IPS-20b (cell line): Measurements from ENCODE around the gene ULK4.

Experiments used
- H3K27ac ChIP-seq: one replicate; pipeline ENCODE4 v1.5.1; 2013; ENCODE audit warnings: low read length
- H3K27me3 ChIP-seq: 2 replicates; pipeline ENCODE4 v1.6.1; 2013; ENCODE audit warnings: mild to moderate bottlenecking, low read length, inconsistent platforms; ENCODE audit not compliant: insufficient read depth
- H3K36me3 ChIP-seq: 2 replicates; pipeline ENCODE4 v1.6.1; 2013; ENCODE audit warnings: low read depth, mild to moderate bottlenecking, inconsistent platforms, low read length, moderate library complexity; ENCODE audit not compliant: insufficient read depth
- H3K4me1 ChIP-seq: 2 replicates; pipeline ENCODE4 v1.6.1; 2013; ENCODE audit warnings: mild to moderate bottlenecking, control low read depth, inconsistent platforms, low read length, moderate library complexity; ENCODE audit not compliant: insufficient read depth
- H3K4me3 ChIP-seq: 2 replicates; pipeline ENCODE4 v1.5.1; 2013; ENCODE audit warnings: mild to moderate bottlenecking, low read length, inconsistent platforms
- H3K9ac ChIP-seq: 2 replicates; pipeline ENCODE4 v1.6.1; 2013; ENCODE audit warnings: low read depth, mild to moderate bottlenecking, inconsistent platforms, low read length, moderate library complexity
- H3K9me3 ChIP-seq: 2 replicates; pipeline ENCODE4 v1.6.1; 2013; ENCODE audit warnings: mild to moderate bottlenecking, low read depth, low read length, inconsistent platforms; ENCODE audit not compliant: insufficient read depth

The ULK4 gene

DNA sequence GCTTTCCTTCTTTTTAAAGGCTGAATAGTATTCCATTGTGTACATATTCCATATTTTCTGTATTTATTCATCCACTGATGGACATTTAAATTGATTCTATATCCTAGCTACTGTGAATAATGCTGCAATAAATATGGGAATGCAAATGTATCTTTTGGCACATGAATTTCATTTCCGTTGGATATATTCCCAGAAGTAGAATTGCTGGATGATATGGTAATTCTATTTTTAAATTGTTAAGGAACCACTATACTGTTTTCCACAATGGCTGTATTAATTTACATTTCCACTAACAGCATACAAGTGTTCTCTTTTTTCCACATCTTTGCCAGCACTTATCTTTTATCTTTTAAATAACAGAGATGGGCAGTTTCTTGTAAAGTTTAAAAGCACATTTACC is 459.9 kb downstream of the ULK4 start:
- Histone ChIP-seq H3K9me3 (no peaks in the 10 kb centered on the region; the same call in 1 of the 2 replicates), H3K27me3 (no peaks in the 10 kb centered on the region), H3K4me1 (no peaks in the 10 kb centered on the region), H3K9ac (no peak overlapping the region), H3K27ac (no peak overlapping the region), H3K36me3 (no peaks in the 10 kb centered on the region), H3K4me3 (no peak overlapping the region)

DNA sequence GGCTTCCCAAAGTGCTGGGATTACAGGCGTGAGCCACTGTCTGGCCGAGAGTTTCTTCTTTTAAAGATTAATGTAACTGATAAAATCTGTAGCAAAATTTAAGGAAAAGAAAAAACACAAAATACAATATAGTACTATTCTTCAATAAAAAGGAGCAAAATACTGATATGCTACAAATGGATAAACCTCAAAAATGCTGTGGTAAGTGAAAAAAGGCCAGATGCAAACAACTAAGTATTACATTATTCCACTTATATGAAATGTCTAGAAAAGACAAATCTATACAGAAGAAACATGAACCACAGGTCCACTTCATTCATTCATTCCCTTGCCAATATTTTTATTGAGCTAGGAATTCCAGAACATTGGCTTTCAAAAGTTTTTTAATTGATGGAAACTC is 463.1 kb downstream of the ULK4 start:
- Histone ChIP-seq H3K4me3 (no peak overlapping the region), H3K36me3 (no peaks in the 10 kb centered on the region), H3K27me3 (no peaks in the 10 kb centered on the region), H3K9ac (no peak overlapping the region), H3K9me3 (no peaks in the 10 kb centered on the region; the same call in 1 of the 2 replicates), H3K4me1 (no peaks in the 10 kb centered on the region), H3K27ac (no peak overlapping the region)

DNA sequence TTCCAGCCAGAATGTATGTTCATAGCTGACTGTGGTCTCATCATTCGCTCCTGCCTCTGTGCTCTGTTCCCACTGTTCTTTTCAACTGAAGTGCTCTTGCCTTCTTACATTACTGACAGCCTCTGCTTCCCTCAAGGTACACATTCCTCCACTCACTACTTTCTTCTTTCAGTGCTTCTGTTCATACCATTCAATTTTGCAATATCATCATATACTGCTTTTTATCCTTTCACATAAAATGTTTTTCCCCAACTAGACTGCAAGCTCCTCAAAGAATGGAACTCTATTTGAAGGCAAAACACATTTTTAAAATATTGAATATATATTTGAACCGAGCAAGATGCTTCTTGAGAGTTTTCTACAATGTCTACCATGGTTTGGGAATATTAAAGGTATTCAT is 471.5 kb downstream of the ULK4 start:
- no peaks in the 10 kb centered on the region for H3K9me3 ChIP-seq
- no peaks in the 10 kb centered on the region for H3K4me1 ChIP-seq
- no peaks in the 10 kb centered on the region for H3K27me3 ChIP-seq
- H3K27ac ChIP-seq = no peak overlapping the region
- no peaks in the 10 kb centered on the region for H3K36me3 ChIP-seq
- H3K9ac ChIP-seq = no peak overlapping the region
- no peak overlapping the region for H3K4me3 ChIP-seq

DNA sequence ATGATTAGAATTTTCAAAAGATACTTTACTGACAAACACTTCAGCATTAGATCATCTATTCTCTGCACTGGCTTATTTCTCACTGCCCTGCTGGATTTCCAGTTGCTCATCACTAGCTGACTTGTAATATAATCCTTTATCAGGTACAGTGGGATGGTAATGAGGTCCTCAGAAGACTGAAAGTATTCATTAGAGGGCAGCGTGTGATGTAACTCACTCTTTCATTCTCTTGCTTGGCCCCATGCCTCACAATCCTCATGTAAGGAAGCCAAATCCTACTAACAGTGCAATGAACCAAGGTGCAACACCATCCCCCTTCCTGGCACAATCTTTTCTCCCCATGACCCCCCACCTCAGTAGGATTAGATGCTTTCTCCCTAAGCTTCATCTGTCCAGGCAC is 472.7 kb downstream of the ULK4 start:
- no peaks in the 10 kb centered on the region for H3K27me3 ChIP-seq
- H3K4me1 ChIP-seq = no peaks in the 10 kb centered on the region
- no peak overlapping the region for H3K9ac ChIP-seq
- H3K36me3 ChIP-seq = no peaks in the 10 kb centered on the region
- no peak overlapping the region for H3K27ac ChIP-seq
- no peak overlapping the region for H3K4me3 ChIP-seq
- no peaks in the 10 kb centered on the region for H3K9me3 ChIP-seq

DNA sequence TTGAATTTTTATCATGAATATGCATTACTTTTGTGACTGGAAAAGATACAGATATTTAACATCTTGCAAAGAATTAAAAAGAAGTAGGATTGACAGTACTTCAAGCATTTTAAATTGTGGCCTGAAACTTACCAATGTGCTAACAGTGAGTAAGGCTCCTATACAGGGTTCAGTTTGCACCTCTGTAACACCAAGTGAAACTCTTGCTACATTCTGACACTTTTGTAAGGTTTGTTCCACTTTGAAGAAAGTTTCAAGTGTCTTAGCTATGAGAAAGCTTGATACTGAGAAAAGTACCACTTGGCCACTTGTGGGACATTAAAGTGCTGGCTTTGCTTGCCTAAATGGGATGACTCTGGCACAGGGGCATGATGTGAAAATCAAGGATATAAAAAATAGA is 473.4 kb downstream of the ULK4 start:
- H3K9ac ChIP-seq = no peak overlapping the region
- no peaks in the 10 kb centered on the region for H3K4me1 ChIP-seq
- H3K9me3 ChIP-seq = no peaks in the 10 kb centered on the region
- no peak overlapping the region for H3K27ac ChIP-seq
- no peaks in the 10 kb centered on the region for H3K27me3 ChIP-seq
- no peaks in the 10 kb centered on the region for H3K36me3 ChIP-seq
- H3K4me3 ChIP-seq = no peak overlapping the region

DNA sequence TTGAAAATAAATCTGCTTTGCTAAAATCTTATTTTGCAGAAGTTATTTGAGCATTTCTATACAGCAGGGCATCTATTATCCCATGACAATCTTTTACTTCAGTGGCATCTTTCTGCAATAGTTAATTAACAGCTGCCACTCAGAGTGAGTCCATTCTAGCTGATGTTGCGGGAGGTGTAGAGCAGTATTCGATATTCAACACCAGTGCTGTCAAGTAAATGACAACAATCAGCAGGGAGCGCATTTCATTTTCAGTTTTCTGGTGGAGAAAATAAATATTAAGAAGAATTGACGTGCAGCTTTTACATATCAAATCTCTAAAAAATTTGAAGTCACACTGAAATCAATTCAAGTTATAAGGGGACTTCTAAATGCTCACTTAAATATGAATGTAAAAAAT is 476.4 kb downstream of the ULK4 start:
- Histone ChIP-seq H3K27me3 (no peaks in the 10 kb centered on the region), H3K9me3 (no peaks in the 10 kb centered on the region), H3K4me3 (no peak overlapping the region), H3K4me1 (peaks cover 8% of the 10 kb centered on the region; the same call in 1 of the 2 replicates), H3K9ac (no peak overlapping the region), H3K27ac (no peak overlapping the region), H3K36me3 (no peaks in the 10 kb centered on the region)

DNA sequence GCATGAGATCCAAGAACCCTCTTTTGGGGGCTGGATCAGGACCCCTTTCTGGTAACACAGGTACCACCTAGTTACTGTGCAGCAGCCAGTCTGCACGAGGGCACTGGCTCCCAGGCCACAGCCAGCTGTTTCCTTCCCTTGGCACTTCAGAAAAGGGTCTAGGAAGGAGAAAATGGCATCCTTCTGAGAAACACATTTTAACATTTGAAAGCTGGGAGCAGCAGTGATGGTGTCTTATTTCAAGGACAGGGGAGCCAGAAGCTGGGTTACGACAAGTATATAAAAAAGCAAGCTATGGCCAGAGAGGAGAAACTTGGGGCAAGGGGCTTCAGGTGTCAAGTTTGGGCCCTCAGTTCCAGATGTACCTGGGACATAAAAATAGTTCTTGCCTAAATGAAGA is 479.8 kb downstream of the ULK4 start:
- Histone ChIP-seq H3K9me3 (no peaks in the 10 kb centered on the region), H3K9ac (no peak overlapping the region), H3K4me3 (peak overlapping the region; percentile 3; the same call in 1 of the 2 replicates), H3K27ac (no peak overlapping the region), H3K36me3 (no peaks in the 10 kb centered on the region), H3K4me1 (peaks cover 17% of the 10 kb centered on the region; the same call in 1 of the 2 replicates), H3K27me3 (no peaks in the 10 kb centered on the region)

DNA sequence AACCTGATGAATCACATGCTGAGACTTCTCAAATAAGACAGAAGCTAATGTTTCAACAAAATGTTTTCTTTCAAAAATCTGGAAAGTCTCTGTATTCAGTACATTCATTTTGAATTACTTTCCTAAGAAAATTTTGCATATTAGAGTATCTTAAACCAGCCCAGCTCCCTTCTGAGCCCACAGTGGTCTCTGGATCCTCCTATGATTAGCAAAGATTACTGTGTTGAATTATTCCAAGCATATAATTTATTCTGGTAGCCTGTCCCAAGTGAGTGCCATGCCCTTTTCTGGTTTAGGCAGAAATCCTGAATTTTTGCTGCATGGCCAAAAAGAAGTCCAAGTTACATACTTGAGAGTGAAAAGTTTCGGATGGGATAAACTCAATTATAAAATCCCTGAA is 483.6 kb downstream of the ULK4 start:
- Histone ChIP-seq H3K27me3 (no peaks in the 10 kb centered on the region), H3K36me3 (no peaks in the 10 kb centered on the region), H3K27ac (no peak overlapping the region), H3K4me3 (no peak overlapping the region), H3K9me3 (peaks cover 9% of the 10 kb centered on the region), H3K4me1 (peaks cover 17% of the 10 kb centered on the region; the same call in 1 of the 2 replicates), H3K9ac (no peak overlapping the region)

DNA sequence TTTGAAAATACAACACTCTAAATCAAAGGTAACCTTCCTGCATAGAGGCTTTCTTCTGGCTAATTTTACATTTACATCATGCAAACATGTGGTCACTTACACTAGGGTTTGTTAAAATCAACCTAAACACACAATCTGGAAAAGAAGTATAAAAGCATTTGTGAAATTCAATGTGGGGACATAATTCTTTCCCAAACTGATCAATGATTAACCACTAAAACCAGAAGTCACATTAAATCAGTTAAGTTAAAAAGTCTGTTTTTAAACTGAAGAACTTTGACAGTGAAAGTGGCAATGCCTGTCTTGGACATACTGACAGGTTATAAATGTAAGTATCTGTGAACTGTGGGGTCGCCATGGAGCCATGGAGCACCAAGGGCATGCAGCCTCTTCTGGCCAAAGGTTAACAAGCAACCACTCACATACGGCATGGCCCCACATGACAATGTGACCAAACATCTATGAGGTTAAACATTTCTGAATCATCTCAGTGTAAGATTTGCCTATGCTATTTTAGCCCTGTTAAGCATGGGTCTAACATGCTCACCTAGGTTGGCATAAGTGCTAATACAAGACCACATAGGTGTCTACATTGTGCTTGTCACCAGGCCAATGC is 484.4 kb downstream of the ULK4 start:
- Histone ChIP-seq H3K36me3 (no peaks in the 10 kb centered on the region), H3K9ac (no peak overlapping the region), H3K4me1 (peaks cover 15% of the 10 kb centered on the region; the same call in 1 of the 2 replicates), H3K4me3 (no peak overlapping the region), H3K9me3 (peaks cover 17% of the 10 kb centered on the region), H3K27ac (no peak overlapping the region), H3K27me3 (no peaks in the 10 kb centered on the region)

DNA sequence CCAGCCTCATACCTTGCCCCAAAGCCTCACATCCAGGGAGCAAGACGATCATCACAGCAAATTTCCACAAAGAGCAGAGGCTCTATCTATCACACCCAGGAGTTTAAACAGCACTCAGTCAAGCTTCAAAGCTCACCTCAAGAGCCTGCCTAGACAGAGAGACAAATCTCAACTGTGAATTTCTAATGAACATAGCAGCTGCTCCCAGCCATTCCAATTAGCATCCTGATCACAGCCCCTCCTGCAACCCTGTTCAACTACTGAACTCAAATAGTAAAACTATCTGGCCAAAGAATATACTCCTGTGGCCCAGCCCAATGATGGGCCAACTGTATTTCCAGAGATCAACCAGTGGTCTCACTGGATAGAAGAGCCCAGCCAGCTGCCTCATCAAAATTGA is 492.8 kb downstream of the ULK4 start:
- Histone ChIP-seq H3K4me1 (no peaks in the 10 kb centered on the region), H3K27me3 (no peaks in the 10 kb centered on the region), H3K9ac (no peak overlapping the region), H3K36me3 (no peaks in the 10 kb centered on the region), H3K4me3 (no peak overlapping the region), H3K27ac (no peak overlapping the region), H3K9me3 (peaks cover 19% of the 10 kb centered on the region)

DNA sequence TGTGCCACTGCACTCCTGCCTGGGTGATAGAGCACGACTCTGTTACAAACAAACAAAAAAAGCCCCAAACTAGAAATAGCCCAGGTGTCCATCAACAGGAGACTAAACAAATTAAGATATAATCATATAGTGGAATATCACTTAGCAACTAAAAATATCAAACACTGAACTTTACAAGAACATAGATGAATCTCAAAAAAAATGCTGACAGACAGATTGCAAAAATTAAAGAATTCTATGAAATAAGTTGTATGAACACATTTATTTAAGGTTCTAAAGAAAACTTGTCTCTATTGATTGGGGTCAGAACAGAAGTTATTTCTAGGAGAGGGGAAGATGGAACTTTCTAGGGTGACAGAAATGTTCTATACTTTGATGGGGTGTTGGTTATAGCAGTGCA is 494.4 kb downstream of the ULK4 start:
- Histone ChIP-seq H3K36me3 (no peaks in the 10 kb centered on the region), H3K9me3 (peaks cover 6% of the 10 kb centered on the region), H3K27ac (no peak overlapping the region), H3K4me3 (no peak overlapping the region), H3K4me1 (no peaks in the 10 kb centered on the region), H3K27me3 (no peaks in the 10 kb centered on the region), H3K9ac (no peak overlapping the region)

DNA sequence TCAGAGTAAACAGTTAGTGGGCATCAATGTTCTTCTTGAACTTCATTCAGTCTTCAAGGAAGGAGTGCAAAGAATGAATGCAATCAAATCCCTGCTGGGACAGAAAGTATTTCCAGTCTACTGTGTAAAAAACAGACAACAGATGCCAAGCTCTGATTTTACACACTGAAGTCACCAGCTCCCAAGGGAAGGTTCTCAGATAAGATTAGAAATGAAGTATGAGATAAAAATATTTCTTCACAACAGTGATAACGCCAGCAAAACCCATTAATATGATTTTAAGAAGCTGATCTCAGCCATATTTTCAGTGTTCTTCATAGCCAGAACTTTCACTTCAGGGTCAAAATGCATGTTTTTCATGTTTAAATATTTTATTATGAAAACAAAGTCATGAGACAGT is 497.0 kb downstream of the ULK4 start:
- Histone ChIP-seq H3K9ac (no peak overlapping the region), H3K9me3 (no peaks in the 10 kb centered on the region)

More for the DNA sequence above, 497.0 kb downstream of the ULK4 start:
- Histone ChIP-seq H3K27ac (no peak overlapping the region), H3K4me3 (no peak overlapping the region), H3K36me3 (no peaks in the 10 kb centered on the region), H3K27me3 (no peaks in the 10 kb centered on the region), H3K4me1 (peaks cover under 1% of the 10 kb centered on the region; the same call in 1 of the 2 replicates)
